Measurements from ENCODE around the gene LRRC32. TPM values are rescaled to one million over a fixed set of nuclear protein-coding genes. Genes with fewer than 3 reads are reported as not detected.

The LRRC32 gene
- total RNA-seq = 32.5 TPM
- long read RNA-seq, full-length matches to known transcripts = 10 of 19 reads
- long read RNA-seq, partial matches to known transcripts = 1 of 19 reads
- long read RNA-seq, other reads (novel, unspliced or antisense) = 8 of 19 reads

- DNase-seq (ENCODE audit: missing footprints) (peak; percentile 84), ATAC-seq (peak; percentile 48)
- intact Hi-C loops (cut with DNase I) = loop anchor here (1.0 to 10.0 kb wide), 4 partner anchors 53 to 466 kb away; partner anchors contain the start of gene WNT11
These were observed at the start of gene LRRC32 for GRCh38 chr11:76670485-76671236. LRRC32 (minus strand) TSS chr11:76670747; CDS start chr11:76665954, 4,793 bp downstream.

- ATAC-seq (no peak), DNase-seq (ENCODE audit: missing footprints) (no peak)
- intact Hi-C loops (cut with DNase I) = no loop called here
These were observed 49.1 kb upstream of the LRRC32 start for GRCh38 chr11:76719686-76720085.

- intact Hi-C loops (cut with DNase I) = no loop called here
- DNase-seq (ENCODE audit: missing footprints) (no peak), ATAC-seq (no peak)
These were observed 48.7 kb upstream of the LRRC32 start for GRCh38 chr11:76719281-76719680.

- intact Hi-C loops (cut with DNase I) = no loop called here
- DNase-seq (ENCODE audit: missing footprints) (no peak), ATAC-seq (no peak)
These were observed 47.3 kb upstream of the LRRC32 start for GRCh38 chr11:76717816-76718215.

GRCh38 chr11:76717369-76717768 is 46.8 kb upstream of the LRRC32 start:
- DNase-seq (ENCODE audit: missing footprints) (no peak), ATAC-seq (no peak)
- intact Hi-C loops (cut with DNase I) = no loop called here

GRCh38 chr11:76716268-76716667 is 45.7 kb upstream of the LRRC32 start:
- no peak for ATAC-seq
- intact Hi-C loops (cut with DNase I) = no loop called here
- no peak for DNase-seq (ENCODE audit: missing footprints)

- intact Hi-C loops (cut with DNase I) = no loop called here
- ATAC-seq = no peak
- no peak for DNase-seq (ENCODE audit: missing footprints)
These were observed 43.9 kb upstream of the LRRC32 start for GRCh38 chr11:76714493-76714892.

GRCh38 chr11:76713499-76713898 is 43.0 kb upstream of the LRRC32 start:
- intact Hi-C loops (cut with DNase I) = no loop called here
- DNase-seq (ENCODE audit: missing footprints) = no peak
- ATAC-seq = no peak

GRCh38 chr11:76712125-76712524 is 41.6 kb upstream of the LRRC32 start:
- no peak for DNase-seq (ENCODE audit: missing footprints)
- intact Hi-C loops (cut with DNase I) = no loop called here
- no peak for ATAC-seq

- DNase-seq (ENCODE audit: missing footprints) (no peak), ATAC-seq (no peak)
- intact Hi-C loops (cut with DNase I) = no loop called here
These were observed 39.2 kb upstream of the LRRC32 start for GRCh38 chr11:76709756-76710155.

GRCh38 chr11:76708972-76709660 is 38.6 kb upstream of the LRRC32 start:
- DNase-seq (ENCODE audit: missing footprints) = no peak
- ATAC-seq = no peak
- intact Hi-C loops (cut with DNase I) = no loop called here

- intact Hi-C loops (cut with DNase I) = no loop called here
- ATAC-seq = no peak
- DNase-seq (ENCODE audit: missing footprints) = no peak
These were observed 36.8 kb upstream of the LRRC32 start for GRCh38 chr11:76707293-76707825.

- ATAC-seq (no peak), DNase-seq (ENCODE audit: missing footprints) (no peak)
- intact Hi-C loops (cut with DNase I) = no loop called here
These were observed 36.1 kb upstream of the LRRC32 start for GRCh38 chr11:76706667-76707066.

- ATAC-seq = no peak
- DNase-seq (ENCODE audit: missing footprints) = no peak
- intact Hi-C loops (cut with DNase I) = no loop called here
These were observed 35.3 kb upstream of the LRRC32 start for GRCh38 chr11:76705826-76706225.

GRCh38 chr11:76704171-76704948 is 33.8 kb upstream of the LRRC32 start:
- ATAC-seq = no peak
- intact Hi-C loops (cut with DNase I) = no loop called here
- no peak for DNase-seq (ENCODE audit: missing footprints)

- ATAC-seq (no peak), DNase-seq (ENCODE audit: missing footprints) (no peak)
- intact Hi-C loops (cut with DNase I) = no loop called here
These were observed 33.2 kb upstream of the LRRC32 start for GRCh38 chr11:76703707-76704106.

- DNase-seq (ENCODE audit: missing footprints) = no peak
- ATAC-seq = no peak
- intact Hi-C loops (cut with DNase I) = no loop called here
These were observed 32.0 kb upstream of the LRRC32 start for GRCh38 chr11:76702336-76703128.

GRCh38 chr11:76701294-76702040 is 30.9 kb upstream of the LRRC32 start:
- ATAC-seq (no peak), DNase-seq (ENCODE audit: missing footprints) (no peak)
- intact Hi-C loops (cut with DNase I) = no loop called here

Data from Right ventricle myocardium inferior (tissue), 1 donor.